SH-SY5Y (cell line): ENCODE measurements around the gene GSG1.

Experiments
- GATA2 ChIP-seq: IDR thresholded peaks from 2 replicates; pipeline ENCODE4 v1.6.1; 2011; ENCODE audit warnings: mild to moderate bottlenecking, low read depth, low read length
- GATA3 ChIP-seq: IDR thresholded peaks from 2 replicates; pipeline ENCODE4 v1.6.1; 2011; ENCODE audit warnings: low read depth, mild to moderate bottlenecking, low read length, moderate library complexity

GRCh38 chr12:13153180-13153579, 49.7 kb upstream of the GSG1 start:
- TF ChIP-seq GATA2 (no peak), GATA3 (no peak)
